CD8-positive, alpha-beta memory T cell (primary cell): ENCODE data around the gene CEP76. TPM values are rescaled to one million over a fixed set of nuclear protein-coding genes. Genes with fewer than 3 reads are reported as not detected.

Experiments
- CTCF ChIA-PET: fragments of 350-600 bp; sonication (Branson Sonifier 250); formaldehyde crosslinking; loops from one replicate; lab custom pipeline; 2021; ENCODE audit warnings: antibody characterized with exemption; lab: Charles Lee
- POLR2A ChIA-PET: fragments of 350-600 bp; sonication (Branson Sonifier 250); formaldehyde crosslinking; loops from one replicate; lab custom pipeline; 2021; ENCODE audit warnings: antibody characterized with exemption; lab: Charles Lee
- DNase-seq, 5 donors: peaks; one replicate each; pipeline versions ENCODE4 v3.0.0 to v3.0.0-alpha.2; 2020 to 2022; ENCODE audit warnings: mixed read lengths in 1 of 5
- H3K27ac ChIP-seq: one replicate; pipeline ENCODE4 v1.7.0; 2013; ENCODE audit warnings: low read depth, mild to moderate bottlenecking, low read length, moderate library complexity
- H3K27me3 ChIP-seq: 2 replicates; pipeline ENCODE4 v1.7.0; 2013; ENCODE audit warnings: low read length, mild to moderate bottlenecking; ENCODE audit not compliant: insufficient read depth, poor library complexity, severe bottlenecking
- H3K36me3 ChIP-seq: 2 replicates; pipeline ENCODE4 v1.7.0; 2013; ENCODE audit warnings: mild to moderate bottlenecking, low read length, moderate library complexity; ENCODE audit not compliant: insufficient read depth
- H3K4me1 ChIP-seq: 2 replicates; pipeline ENCODE4 v1.7.0; 2013; ENCODE audit warnings: mild to moderate bottlenecking, low read length, moderate library complexity; ENCODE audit not compliant: insufficient read depth
- H3K4me3 ChIP-seq: 2 replicates; pipeline ENCODE4 v1.7.0; 2013; ENCODE audit warnings: mild to moderate bottlenecking, low read length
- H3K9me3 ChIP-seq: 2 replicates; pipeline ENCODE4 v1.7.0; 2013; ENCODE audit warnings: mild to moderate bottlenecking, low read length
- H3K27ac Mint-ChIP-seq, 8 donors: one replicate each; pipeline ENCODE4 v1.8.0; 2020 to 2021; ENCODE audit warnings: mixed read lengths in 8 of 8, mild to moderate bottlenecking in 6 of 8, inconsistent platforms in 3 of 8, moderate library complexity in 3 of 8
- H3K27me3 Mint-ChIP-seq, 2 donors: one replicate each; pipeline ENCODE4 v1.8.0; 2020 to 2021; ENCODE audit warnings: mixed read lengths in 2 of 2, mild to moderate bottlenecking in 1 of 2, moderate library complexity in 1 of 2
- H3K36me3 Mint-ChIP-seq, 3 donors: one replicate each; pipeline ENCODE4 v1.8.0; 2020 to 2021; ENCODE audit warnings: mixed read lengths in 3 of 3, inconsistent platforms in 1 of 3, mild to moderate bottlenecking in 1 of 3
- H3K4me1 Mint-ChIP-seq, 3 donors: one replicate each; pipeline ENCODE4 v1.8.0; 2020 to 2021; ENCODE audit warnings: mixed read lengths in 3 of 3, inconsistent platforms in 1 of 3, mild to moderate bottlenecking in 1 of 3
- H3K4me3 Mint-ChIP-seq, 7 donors: one replicate each; pipeline ENCODE4 v1.8.0; 2020 to 2021; ENCODE audit warnings: mixed read lengths in 7 of 7, mild to moderate bottlenecking in 6 of 7, moderate library complexity in 4 of 7, inconsistent platforms in 2 of 7
- H3K9me3 Mint-ChIP-seq, 5 donors: one replicate each; pipeline ENCODE4 v1.8.0; 2020 to 2022; ENCODE audit warnings: mixed read lengths in 5 of 5, mild to moderate bottlenecking in 3 of 5, moderate library complexity in 2 of 5, inconsistent platforms in 1 of 5
- polyA plus RNA-seq: library from polyadenylated mRNA; unstranded; fragments of 300-500 nt; fragmentation: Illumina TruSeq; gene quantifications from one replicate; pipeline ENCODE4 v1.2.3, GENCODE V29; 2021
- total RNA-seq, 2 experiments: library from RNA; stranded (reverse); gene quantifications; one replicate each; pipeline ENCODE4 v1.2.3, GENCODE V29; 2021

The CEP76 gene
- total and polyA plus RNA-seq, 3 experiments from 2014 or later = 6.4 to 15.5 (median 11.3) TPM

- Histone ChIP-seq H3K27ac (no peak overlapping the region), H3K36me3 (no peaks in the 10 kb centered on the region), H3K9me3 (no peaks in the 10 kb centered on the region), H3K27me3 (no peaks in the 10 kb centered on the region), H3K4me1 (peaks cover 12% of the 10 kb centered on the region), H3K4me3 (no peak overlapping the region)
- ChIA-PET POLR2A (no interaction called here), CTCF (interaction anchor here (1.6 kb wide), 1 partner anchor 187 kb away, joined by 5 read pairs; no protein-coding TSS in a partner anchor)
- DNase-seq = no peak
- H3K9me3 Mint-ChIP-seq = no peaks in the 10 kb centered on the region
- H3K27me3 Mint-ChIP-seq = peaks cover 0 to 7% of the 10 kb centered on the region in 2 donors
- H3K27ac Mint-ChIP-seq = peak overlapping the region in 2 of 8 donors; percentile 68 to 89
- no peak overlapping the region for H3K4me3 Mint-ChIP-seq
- H3K36me3 Mint-ChIP-seq = peaks cover 0 to 2% (median 0%) of the 10 kb centered on the region in 3 donors
- peaks cover 3 to 10% (median 7%) of the 10 kb centered on the region in 3 donors for H3K4me1 Mint-ChIP-seq
Measured at GRCh38 chr18:12747530-12748315, 45.2 kb upstream of the CEP76 start.

- Histone ChIP-seq H3K27ac (no peak overlapping the region), H3K4me1 (peaks cover 6% of the 10 kb centered on the region), H3K9me3 (no peaks in the 10 kb centered on the region), H3K36me3 (no peaks in the 10 kb centered on the region), H3K27me3 (no peaks in the 10 kb centered on the region), H3K4me3 (no peak overlapping the region)
- no peaks in the 10 kb centered on the region for H3K9me3 Mint-ChIP-seq
- peaks cover 3 to 5% (median 5%) of the 10 kb centered on the region in 3 donors for H3K4me1 Mint-ChIP-seq
- H3K36me3 Mint-ChIP-seq = peaks cover 0 to 2% (median 0%) of the 10 kb centered on the region in 3 donors
- H3K27me3 Mint-ChIP-seq = peaks cover 0 to 7% of the 10 kb centered on the region in 2 donors
- CTCF ChIA-PET = interaction anchor here (0.7 to 5.2 kb wide), 7 partner anchors 18 to 190 kb away, joined by 3 to 45 read pairs (median 6); no protein-coding TSS in a partner anchor
- no peak overlapping the region for H3K27ac Mint-ChIP-seq
- no peak for DNase-seq
- POLR2A ChIA-PET = no interaction called here
- no peak overlapping the region for H3K4me3 Mint-ChIP-seq
Measured at GRCh38 chr18:12745095-12745795, 42.7 kb upstream of the CEP76 start.

- H3K4me3 ChIP-seq = no peak overlapping the region
- no peaks in the 10 kb centered on the region for H3K9me3 ChIP-seq
- no peaks in the 10 kb centered on the region for H3K4me1 Mint-ChIP-seq
- H3K27ac ChIP-seq = no peak overlapping the region
- no peak overlapping the region for H3K27ac Mint-ChIP-seq
- peaks cover 0 to 2% (median 0%) of the 10 kb centered on the region in 3 donors for H3K36me3 Mint-ChIP-seq
- no peaks in the 10 kb centered on the region for H3K4me1 ChIP-seq
- peak in 2 of 5 donors; percentile 12 to 34 for DNase-seq
- H3K4me3 Mint-ChIP-seq = no peak overlapping the region
- H3K36me3 ChIP-seq = no peaks in the 10 kb centered on the region
- H3K9me3 Mint-ChIP-seq = no peaks in the 10 kb centered on the region
- ChIA-PET CTCF (interaction anchor here (0.7 to 5.2 kb wide), 8 partner anchors 20 to 191 kb away, joined by 3 to 45 read pairs (median 6); no protein-coding TSS in a partner anchor), POLR2A (interaction anchor here (0.6 kb wide), 1 partner anchor 151 kb away, joined by 5 read pairs; no protein-coding TSS in a partner anchor)
- peaks cover 0 to under 1% of the 10 kb centered on the region in 2 donors for H3K27me3 Mint-ChIP-seq
- H3K27me3 ChIP-seq = no peaks in the 10 kb centered on the region
Measured at GRCh38 chr18:12744103-12744502, 41.6 kb upstream of the CEP76 start.

GRCh38 chr18:12742453-12742852 lies 39.9 kb upstream of the CEP76 start:
- H3K4me1 Mint-ChIP-seq = no peaks in the 10 kb centered on the region
- H3K9me3 Mint-ChIP-seq = no peaks in the 10 kb centered on the region

GRCh38 chr18:12741351-12741750 lies 38.8 kb upstream of the CEP76 start:
- H3K4me3 ChIP-seq = no peak overlapping the region
- Mint-ChIP-seq H3K9me3 (no peaks in the 10 kb centered on the region), H3K4me1 (no peaks in the 10 kb centered on the region), H3K27me3 (no peaks in the 10 kb centered on the region), H3K27ac (no peak overlapping the region), H3K4me3 (no peak overlapping the region), H3K36me3 (no peaks in the 10 kb centered on the region)
- ChIA-PET CTCF (interaction anchor here (1.8 kb wide), 1 partner anchor 14 kb away, joined by 4 read pairs; no protein-coding TSS in a partner anchor), POLR2A (no interaction called here)
- DNase-seq = no peak
- no peaks in the 10 kb centered on the region for H3K27me3 ChIP-seq
- no peaks in the 10 kb centered on the region for H3K9me3 ChIP-seq
- H3K4me1 ChIP-seq = no peaks in the 10 kb centered on the region
- H3K27ac ChIP-seq = no peak overlapping the region
- H3K36me3 ChIP-seq = no peaks in the 10 kb centered on the region

More at GRCh38 chr18:12742453-12742852, 39.9 kb upstream of the CEP76 start:
- no peak for DNase-seq
- no peaks in the 10 kb centered on the region for H3K36me3 ChIP-seq
- H3K4me3 ChIP-seq = no peak overlapping the region
- H3K36me3 Mint-ChIP-seq = no peaks in the 10 kb centered on the region
- H3K4me1 ChIP-seq = no peaks in the 10 kb centered on the region
- CTCF ChIA-PET = interaction anchor here (1.4 to 5.2 kb wide), 4 partner anchors 15 to 417 kb away, joined by 4 to 45 read pairs (median 6); no protein-coding TSS in a partner anchor
- POLR2A ChIA-PET = interaction anchor here (0.6 to 0.7 kb wide), 2 partner anchors 18 to 141 kb away, joined by 3 read pairs; no protein-coding TSS in a partner anchor
- H3K27ac Mint-ChIP-seq = no peak overlapping the region
- no peaks in the 10 kb centered on the region for H3K9me3 ChIP-seq
- H3K27me3 ChIP-seq = no peaks in the 10 kb centered on the region
- no peak overlapping the region for H3K27ac ChIP-seq
- H3K4me3 Mint-ChIP-seq = no peak overlapping the region
- no peaks in the 10 kb centered on the region for H3K27me3 Mint-ChIP-seq

GRCh38 chr18:12737243-12737902 lies 34.9 kb upstream of the CEP76 start:
- ChIA-PET CTCF (interaction anchor here (0.7 to 2.4 kb wide), 3 partner anchors 10 to 202 kb away, joined by 3 to 16 read pairs (median 3); no protein-coding TSS in a partner anchor), POLR2A (interaction anchor here (0.5 kb wide), 1 partner anchor 19 kb away, joined by 5 read pairs; no protein-coding TSS in a partner anchor)
- Histone ChIP-seq H3K27me3 (no peaks in the 10 kb centered on the region), H3K27ac (no peak overlapping the region), H3K9me3 (no peaks in the 10 kb centered on the region), H3K4me1 (no peaks in the 10 kb centered on the region), H3K36me3 (no peaks in the 10 kb centered on the region), H3K4me3 (no peak overlapping the region)
- Mint-ChIP-seq H3K27ac (no peak overlapping the region), H3K4me3 (no peak overlapping the region), H3K36me3 (no peaks in the 10 kb centered on the region), H3K9me3 (no peaks in the 10 kb centered on the region), H3K4me1 (no peaks in the 10 kb centered on the region), H3K27me3 (no peaks in the 10 kb centered on the region)
- DNase-seq = no peak

GRCh38 chr18:12726774-12727550 lies 24.4 kb upstream of the CEP76 start:
- Histone ChIP-seq H3K9me3 (no peaks in the 10 kb centered on the region), H3K27ac (no peak overlapping the region), H3K4me3 (no peak overlapping the region), H3K36me3 (peaks cover 24% of the 10 kb centered on the region), H3K4me1 (no peaks in the 10 kb centered on the region), H3K27me3 (no peaks in the 10 kb centered on the region)
- H3K4me1 Mint-ChIP-seq = peaks cover 0 to 2% (median under 1%) of the 10 kb centered on the region in 3 donors
- ChIA-PET CTCF (interaction anchor here (0.7 to 11.6 kb wide), 21 partner anchors 8 to 432 kb away, joined by 3 to 122 read pairs (median 4); partner anchors contain the start of genes CEP76 and PSMG2), POLR2A (no interaction called here)
- peak overlapping the region in 5 of 8 donors; percentile 10 to 72 (median 23) for H3K27ac Mint-ChIP-seq
- no peak overlapping the region for H3K4me3 Mint-ChIP-seq
- peak; percentile 45 to 62 (median 55) for DNase-seq
- peaks cover 0 to 50% (median 6%) of the 10 kb centered on the region in 3 donors for H3K36me3 Mint-ChIP-seq
- no peaks in the 10 kb centered on the region for H3K9me3 Mint-ChIP-seq
- no peaks in the 10 kb centered on the region for H3K27me3 Mint-ChIP-seq
